Activated B cell treated with CpG ODN at 0.5 μM for 24 hours (primary cell): ENCODE data around the gene TRIML1. TPM values are rescaled to one million over a fixed set of nuclear protein-coding genes. Genes with fewer than 3 reads are reported as not detected.

ENCODE experiments used
- ATAC-seq: fragments of 200-7000 bp; cut with Tn5 transposase; one replicate; pipeline ENCODE4 v1.10.0; 2021; ENCODE audit warnings: low read depth, mild to moderate bottlenecking, moderate library complexity
- CTCF ChIA-PET: fragments of 350-600 bp; sonication (Branson Sonifier 250); formaldehyde crosslinking; loops from one replicate; lab custom pipeline; 2021; ENCODE audit warnings: antibody characterized with exemption; lab: Charles Lee
- POLR2A ChIA-PET: fragments of 350-600 bp; sonication (Branson Sonifier 250); formaldehyde crosslinking; loops from one replicate; lab custom pipeline; 2021; ENCODE audit warnings: antibody characterized with exemption; lab: Charles Lee
- DNase-seq: peaks from one replicate; pipeline ENCODE4 v3.0.0; 2022
- H3K27ac Mint-ChIP-seq: one replicate; pipeline ENCODE4 v1.8.0; 2020; ENCODE audit warnings: mixed read lengths
- H3K27me3 Mint-ChIP-seq: one replicate; pipeline ENCODE4 v1.8.0; 2021; ENCODE audit warnings: mixed read lengths
- H3K36me3 Mint-ChIP-seq: one replicate; pipeline ENCODE4 v1.8.0; 2021; ENCODE audit warnings: low read depth, mixed read lengths
- H3K4me1 Mint-ChIP-seq: one replicate; pipeline ENCODE4 v1.8.0; 2021; ENCODE audit warnings: mixed read lengths
- H3K4me3 Mint-ChIP-seq: one replicate; pipeline ENCODE4 v1.8.0; 2020; ENCODE audit warnings: mild to moderate bottlenecking, mixed read lengths
- H3K9me3 Mint-ChIP-seq: one replicate; pipeline ENCODE4 v1.8.0; 2020; ENCODE audit warnings: mixed read lengths
- intact Hi-C: fragments of 100-400 bp; cut with micrococcal nuclease; formaldehyde crosslinking; loops from one replicate; pipeline ENCODE4 v1.15.1; 2024
- total RNA-seq: library from RNA; stranded (reverse); gene quantifications from 2 replicates; pipeline ENCODE4 v1.2.3, GENCODE V29; 2022
- TF ChIP-seq, protein P1 (sequence below): fragments of 200-600 bp; IDR thresholded peaks from one replicate; pipeline ENCODE4 v1.8.0; 2022; ENCODE audit warnings: antibody characterized with exemption, mild to moderate bottlenecking

Gene TRIML1
- total RNA-seq, 1 donor from 2014 or later: not detected

DNA sequence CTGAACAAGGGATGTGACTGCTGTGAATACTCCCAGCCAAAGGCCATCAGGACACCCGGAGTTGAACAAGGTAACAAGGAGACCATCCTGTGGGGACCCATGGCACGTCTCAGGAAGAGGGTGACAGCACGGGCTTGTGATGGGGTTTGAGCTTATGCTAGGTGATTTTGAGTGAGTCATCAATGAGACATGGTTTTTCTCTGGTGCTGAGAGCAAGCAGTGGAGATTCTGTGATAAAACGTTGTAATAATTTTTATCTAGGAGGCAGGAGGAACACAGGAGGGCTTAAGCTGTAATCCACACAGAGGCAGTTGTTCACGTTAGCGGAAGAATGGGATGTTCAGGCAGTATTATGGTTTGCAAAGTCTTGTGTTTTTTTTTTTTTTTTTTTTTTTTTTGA lies 36.0 kb downstream of the TRIML1 start:
- Mint-ChIP-seq H3K4me1 (no peaks in the 10 kb centered on the region), H3K9me3 (peaks cover 3% of the 10 kb centered on the region), H3K36me3 (no peaks in the 10 kb centered on the region), H3K27me3 (no peaks in the 10 kb centered on the region), H3K4me3 (no peak overlapping the region), H3K27ac (no peak overlapping the region)
- TF ChIP-seq, protein P1, sequence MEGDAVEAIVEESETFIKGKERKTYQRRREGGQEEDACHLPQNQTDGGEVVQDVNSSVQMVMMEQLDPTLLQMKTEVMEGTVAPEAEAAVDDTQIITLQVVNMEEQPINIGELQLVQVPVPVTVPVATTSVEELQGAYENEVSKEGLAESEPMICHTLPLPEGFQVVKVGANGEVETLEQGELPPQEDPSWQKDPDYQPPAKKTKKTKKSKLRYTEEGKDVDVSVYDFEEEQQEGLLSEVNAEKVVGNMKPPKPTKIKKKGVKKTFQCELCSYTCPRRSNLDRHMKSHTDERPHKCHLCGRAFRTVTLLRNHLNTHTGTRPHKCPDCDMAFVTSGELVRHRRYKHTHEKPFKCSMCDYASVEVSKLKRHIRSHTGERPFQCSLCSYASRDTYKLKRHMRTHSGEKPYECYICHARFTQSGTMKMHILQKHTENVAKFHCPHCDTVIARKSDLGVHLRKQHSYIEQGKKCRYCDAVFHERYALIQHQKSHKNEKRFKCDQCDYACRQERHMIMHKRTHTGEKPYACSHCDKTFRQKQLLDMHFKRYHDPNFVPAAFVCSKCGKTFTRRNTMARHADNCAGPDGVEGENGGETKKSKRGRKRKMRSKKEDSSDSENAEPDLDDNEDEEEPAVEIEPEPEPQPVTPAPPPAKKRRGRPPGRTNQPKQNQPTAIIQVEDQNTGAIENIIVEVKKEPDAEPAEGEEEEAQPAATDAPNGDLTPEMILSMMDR: no peak
- intact Hi-C loops: no loop called here
- DNase-seq (no peak), ATAC-seq (no peak)
- POLR2A ChIA-PET: no interaction called here
- CTCF ChIA-PET: no interaction called here

DNA sequence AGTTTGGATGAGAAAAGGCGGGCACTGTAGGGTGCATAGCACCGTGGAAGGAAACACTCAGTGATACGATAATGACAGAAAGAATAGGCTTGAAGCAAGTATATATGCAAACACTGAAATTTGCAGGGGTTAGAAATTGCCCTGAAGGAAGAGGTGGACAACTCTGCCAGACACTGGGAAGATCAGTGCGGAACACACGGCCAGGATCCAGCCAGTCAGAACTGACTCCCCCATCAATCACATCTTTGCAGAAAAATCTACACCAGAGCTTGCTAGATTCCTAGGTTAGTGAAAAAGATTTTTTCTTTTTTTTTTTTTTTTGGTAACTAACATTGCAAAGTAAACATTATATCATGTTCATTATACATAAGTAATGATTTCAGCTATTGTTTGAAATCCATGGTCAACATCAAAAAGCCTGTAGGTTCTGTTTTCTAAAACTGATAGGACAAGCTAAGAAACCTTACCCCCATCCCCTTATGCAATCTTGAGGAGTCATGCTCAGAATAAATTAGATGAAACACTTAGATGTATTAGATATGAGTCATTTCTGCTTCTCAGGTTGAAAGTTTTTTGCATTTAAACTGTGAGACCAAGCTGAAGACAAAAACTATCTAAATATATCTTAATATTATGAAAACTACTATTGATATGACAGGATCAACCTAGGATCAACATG lies 38.9 kb downstream of the TRIML1 start:
- Mint-ChIP-seq H3K27me3 (no peaks in the 10 kb centered on the region), H3K4me3 (no peak overlapping the region), H3K9me3 (peaks cover 8% of the 10 kb centered on the region), H3K36me3 (no peaks in the 10 kb centered on the region), H3K4me1 (no peaks in the 10 kb centered on the region), H3K27ac (no peak overlapping the region)
- intact Hi-C loops: no loop called here
- ChIA-PET CTCF (no interaction called here), POLR2A (no interaction called here)
- TF ChIP-seq, protein P1: no peak
- ATAC-seq (no peak), DNase-seq (no peak)

- POLR2A ChIA-PET: no interaction called here
- Mint-ChIP-seq H3K9me3 (peaks cover 8% of the 10 kb centered on the region), H3K27me3 (no peaks in the 10 kb centered on the region), H3K4me3 (no peak overlapping the region), H3K36me3 (no peaks in the 10 kb centered on the region), H3K4me1 (no peaks in the 10 kb centered on the region), H3K27ac (no peak overlapping the region)
- intact Hi-C loops: no loop called here
- no peak for ATAC-seq
- TF ChIP-seq, protein P1: no peak
- DNase-seq: no peak
- CTCF ChIA-PET: no interaction called here
These were observed 39.6 kb downstream of the TRIML1 start for GRCh38 chr4:188178806-188179205.

GRCh38 chr4:188187106-188187505 lies 47.9 kb downstream of the TRIML1 start:
- H3K27ac Mint-ChIP-seq: no peak overlapping the region
- no peak overlapping the region for H3K4me3 Mint-ChIP-seq
- no peaks in the 10 kb centered on the region for H3K9me3 Mint-ChIP-seq
- intact Hi-C loops: no loop called here
- ChIA-PET POLR2A (no interaction called here), CTCF (no interaction called here)
- TF ChIP-seq, protein P1: no peak
- no peak for DNase-seq
- no peaks in the 10 kb centered on the region for H3K36me3 Mint-ChIP-seq
- H3K4me1 Mint-ChIP-seq: no peaks in the 10 kb centered on the region
- ATAC-seq: no peak
- no peaks in the 10 kb centered on the region for H3K27me3 Mint-ChIP-seq

GRCh38 chr4:188190461-188190860 lies 51.2 kb downstream of the TRIML1 start:
- H3K9me3 Mint-ChIP-seq: no peaks in the 10 kb centered on the region
- H3K27ac Mint-ChIP-seq: no peak overlapping the region
- TF ChIP-seq, protein P1: no peak
- ChIA-PET POLR2A (no interaction called here), CTCF (no interaction called here)
- H3K4me1 Mint-ChIP-seq: no peaks in the 10 kb centered on the region
- DNase-seq: no peak
- intact Hi-C loops: no loop called here
- no peaks in the 10 kb centered on the region for H3K36me3 Mint-ChIP-seq
- H3K4me3 Mint-ChIP-seq: no peak overlapping the region
- ATAC-seq: no peak
- no peaks in the 10 kb centered on the region for H3K27me3 Mint-ChIP-seq
